HTR-8/SVneo (cell line): ENCODE results near the gene SLC25A34.
A peak's percentile ranks its signal among the peaks of the same experiment; 100 is the strongest.
"Not testable (repeated sequence)": the region's sequence is repeated elsewhere in the genome, so short reads cannot be mapped to it uniquely, and the experiment has no call there.

Experiments
- DNase-seq: peaks from one replicate; pipeline ENCODE4 v3.0.0; 2011; ENCODE audit warnings: low spot score, mixed read lengths; ENCODE audit not compliant: insufficient read length
- FAIRE-seq: peaks from 2 replicates; lab custom pipeline; 2011; peaks lifted over from hg19 to GRCh38; lab: Jason Lieb, UNC

Gene SLC25A34

DNA sequence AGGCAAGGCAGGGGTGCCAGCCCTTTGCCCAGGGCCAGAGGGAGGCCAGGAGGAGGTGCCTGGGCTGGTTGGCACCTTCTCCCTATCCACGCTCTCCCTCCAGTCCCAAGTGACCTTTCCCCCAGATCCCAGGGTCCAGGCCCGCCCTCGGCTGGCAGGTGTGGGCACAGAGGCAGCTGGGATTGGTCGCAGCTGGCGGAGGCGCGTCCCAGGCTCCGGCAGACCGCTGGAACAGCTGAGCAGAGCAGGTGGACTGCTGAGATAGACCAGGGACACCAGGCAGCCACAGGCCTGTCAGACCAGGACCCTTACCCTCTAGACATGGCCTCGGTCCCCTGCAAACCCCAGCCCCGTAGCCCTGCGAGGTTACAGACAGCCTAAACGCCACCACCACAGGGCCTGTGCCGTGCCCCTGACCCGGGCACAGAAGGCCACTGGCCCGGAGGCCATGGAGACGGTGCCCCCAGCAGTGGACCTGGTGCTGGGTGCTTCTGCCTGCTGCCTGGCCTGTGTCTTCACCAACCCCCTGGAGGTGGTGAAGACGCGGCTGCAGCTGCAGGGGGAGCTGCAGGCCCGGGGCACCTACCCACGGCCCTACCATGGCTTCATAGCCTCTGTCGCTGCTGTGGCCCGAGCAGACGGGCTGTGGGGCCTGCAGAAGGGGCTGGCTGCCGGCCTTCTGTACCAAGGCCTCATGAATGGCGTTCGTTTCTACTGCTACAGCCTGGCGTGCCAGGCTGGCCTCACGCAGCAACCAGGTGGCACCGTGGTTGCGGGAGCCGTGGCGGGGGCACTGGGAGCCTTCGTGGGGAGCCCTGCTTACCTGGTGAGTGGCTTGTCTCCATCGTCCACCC lies at the start of gene SLC25A34:
SLC25A34 (plus strand) TSS at position 221 of the 854 bp plus-strand sequence; CDS start at position 449, 228 bp downstream.
- DNase-seq, result no peak
- no peak for FAIRE-seq

GRCh38 chr1:15687446-15687845 lies 48.6 kb upstream of the SLC25A34 start:
- FAIRE-seq, result no peak
- DNase-seq, result no peak

DNA sequence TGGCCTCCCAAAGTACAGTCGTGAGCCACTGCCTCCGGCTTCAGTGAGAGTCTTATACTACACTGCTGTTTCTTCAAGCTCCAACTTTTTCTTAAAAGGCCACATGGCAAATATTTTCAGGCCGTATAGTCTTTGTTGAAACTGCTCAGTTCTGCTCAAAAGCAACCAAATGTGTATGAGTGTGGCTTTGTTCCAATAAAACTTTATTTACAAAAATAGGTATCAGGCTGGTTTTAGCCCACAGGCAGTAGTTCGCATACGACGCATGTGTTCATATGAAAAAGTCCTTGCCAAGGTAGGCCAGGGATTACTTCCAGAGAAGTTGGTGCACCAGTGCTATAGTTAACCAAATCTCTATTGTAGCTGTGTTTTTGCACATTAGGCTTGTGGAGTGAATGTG lies 45.7 kb upstream of the SLC25A34 start:
- no peak for FAIRE-seq
- DNase-seq, result no peak

- no peak for DNase-seq
- FAIRE-seq, result no peak
These were observed 44.5 kb upstream of the SLC25A34 start for GRCh38 chr1:15691434-15692032.

DNA sequence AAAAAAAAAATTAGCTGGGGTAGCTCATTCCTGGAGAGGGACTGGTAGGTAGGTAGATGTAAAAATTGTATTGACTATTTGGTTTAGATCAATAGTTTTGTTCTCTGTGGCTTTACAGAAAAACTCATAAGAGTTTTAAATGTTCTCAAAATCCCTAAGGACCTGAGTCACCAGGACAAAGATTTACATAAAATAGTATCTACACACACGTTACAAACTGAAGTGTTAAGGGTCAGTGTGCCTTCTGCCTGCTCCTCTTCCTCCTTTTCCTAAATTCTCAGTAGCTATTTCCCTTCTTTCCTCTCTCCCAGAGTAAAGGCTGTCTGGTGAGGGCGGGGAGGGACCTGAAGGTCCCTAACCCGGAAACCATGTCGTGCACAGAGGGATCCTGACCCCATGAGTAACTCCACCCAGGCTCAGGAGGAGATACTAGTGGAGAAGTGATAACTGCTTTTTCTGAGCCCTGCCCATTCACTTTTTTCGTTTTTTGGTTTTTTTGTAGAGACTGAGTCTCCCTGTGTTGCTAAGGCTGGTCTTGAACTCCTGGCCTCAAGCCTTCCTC lies 43.9 kb upstream of the SLC25A34 start:
- FAIRE-seq, result no peak
- DNase-seq, result no peak

DNA sequence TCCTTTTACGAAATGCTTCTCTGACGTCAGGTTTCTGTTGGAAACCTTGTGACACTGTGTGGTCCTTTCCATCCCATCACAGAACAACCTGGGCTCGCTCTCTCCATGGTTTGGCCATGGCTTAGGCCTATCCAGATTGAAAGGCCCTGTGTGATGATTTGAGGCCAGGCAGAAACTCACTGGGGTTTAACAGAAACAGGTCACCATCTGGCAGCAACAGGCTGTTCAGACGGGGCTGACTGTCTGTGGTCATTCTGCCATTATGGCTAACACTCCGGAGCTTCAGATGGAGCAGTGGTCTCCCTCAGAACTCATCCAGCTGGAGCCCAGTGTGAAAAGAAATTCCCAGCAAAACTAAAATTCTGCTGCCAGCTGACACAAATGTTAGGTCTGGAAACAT lies 42.7 kb upstream of the SLC25A34 start:
- no peak for FAIRE-seq

GRCh38 chr1:15696956-15697521 lies 39.0 kb upstream of the SLC25A34 start:
- FAIRE-seq (no peak), DNase-seq (no peak)

More for the DNA sequence above, 42.7 kb upstream of the SLC25A34 start:
- DNase-seq, result no peak

- FAIRE-seq (no peak), DNase-seq (no peak)
These were observed 37.9 kb upstream of the SLC25A34 start for GRCh38 chr1:15698201-15698600.

DNA sequence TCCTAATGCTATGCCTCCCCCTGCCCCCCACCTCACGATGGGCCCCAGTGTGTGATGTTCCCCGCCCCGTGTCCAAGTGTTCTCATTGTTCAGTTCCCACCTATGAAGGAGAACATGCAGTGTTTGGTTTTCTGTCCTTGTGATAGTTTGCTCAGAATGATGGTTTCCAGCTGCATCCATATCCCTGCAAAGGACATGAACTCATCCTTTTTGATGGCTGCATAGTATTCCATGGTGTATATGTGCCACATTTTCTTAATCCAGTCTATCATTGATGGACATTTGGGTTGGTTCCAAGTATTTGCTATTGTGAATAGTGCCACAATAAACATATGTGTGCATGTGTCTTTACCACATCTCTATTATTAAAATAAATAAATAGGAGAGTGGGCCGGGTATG lies 36.7 kb upstream of the SLC25A34 start:
- not testable (repeated sequence) for FAIRE-seq, DNase-seq

- FAIRE-seq, result no peak
- no peak for DNase-seq
These were observed 35.5 kb upstream of the SLC25A34 start for GRCh38 chr1:15700508-15700907.

DNA sequence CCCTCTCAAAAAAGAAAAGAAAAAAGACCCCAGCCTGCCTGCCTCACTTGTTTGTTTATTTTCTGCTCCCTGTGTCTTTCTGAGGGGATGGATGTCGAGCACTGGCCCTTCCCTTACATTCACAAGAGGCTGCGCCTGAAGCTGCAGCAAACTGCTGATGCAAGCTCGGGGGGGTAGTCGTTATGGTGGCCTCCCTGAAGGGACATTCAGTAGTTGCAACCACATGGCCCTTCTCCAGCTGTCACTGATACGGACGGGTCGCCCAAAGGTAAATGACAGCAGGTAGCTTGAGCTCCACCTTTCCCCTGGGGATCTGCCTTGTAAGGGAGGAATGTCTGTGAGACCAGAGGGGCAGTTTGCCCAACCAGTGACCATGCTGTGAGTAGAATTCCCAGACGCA lies 34.3 kb upstream of the SLC25A34 start:
- FAIRE-seq (no peak), DNase-seq (no peak)

- DNase-seq, result no peak
- FAIRE-seq, result no peak
These were observed 33.1 kb upstream of the SLC25A34 start for GRCh38 chr1:15702722-15703550.

DNA sequence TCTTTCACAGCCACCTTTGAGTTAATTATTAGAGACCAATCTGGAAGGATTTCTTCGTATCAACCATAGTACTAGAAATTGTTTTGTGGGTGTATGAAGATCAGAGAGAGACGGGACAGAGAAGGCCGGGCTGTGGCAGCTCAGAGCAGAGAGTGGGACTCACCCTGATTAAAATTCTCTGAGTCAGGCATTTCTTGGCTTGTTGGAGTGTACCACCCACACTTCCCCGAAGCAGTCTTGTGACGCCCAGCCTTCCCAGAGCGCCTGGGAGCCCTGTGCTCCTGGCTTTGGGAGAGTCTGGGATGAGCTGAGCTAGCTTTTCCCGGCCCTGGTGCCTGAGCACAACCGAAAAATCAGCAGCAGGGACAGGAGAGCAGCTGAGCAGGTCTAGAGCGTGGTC lies 32.5 kb upstream of the SLC25A34 start:
- FAIRE-seq (no peak), DNase-seq (peak; percentile 71)

- no peak for FAIRE-seq
These were observed 31.4 kb upstream of the SLC25A34 start for GRCh38 chr1:15704526-15705183.

GRCh38 chr1:15705184-15705566 lies 30.9 kb upstream of the SLC25A34 start:
- no peak for FAIRE-seq

More at GRCh38 chr1:15704526-15705183, 31.4 kb upstream of the SLC25A34 start:
- no peak for DNase-seq

DNA sequence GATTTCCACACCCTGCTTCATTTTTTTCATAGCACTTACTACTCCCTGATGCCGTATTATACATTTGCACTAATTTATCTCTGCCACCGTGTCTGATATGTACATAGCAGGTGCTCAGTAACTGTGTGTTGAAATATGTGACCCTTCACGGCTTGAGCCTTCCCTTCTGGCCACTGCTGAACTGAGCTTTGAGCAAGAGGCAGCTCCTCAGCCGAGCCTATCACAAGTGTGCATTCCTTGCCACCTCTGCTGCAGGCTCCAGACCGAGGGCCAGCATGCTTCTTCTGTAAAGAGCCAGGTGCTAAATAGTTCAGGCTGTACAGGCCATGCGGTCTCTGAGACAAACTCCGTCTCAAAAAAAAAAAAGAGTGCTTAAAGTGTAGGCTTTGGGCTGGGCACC lies 29.3 kb upstream of the SLC25A34 start:
- FAIRE-seq (no peak), DNase-seq (no peak)

More at GRCh38 chr1:15705184-15705566, 30.9 kb upstream of the SLC25A34 start:
- DNase-seq, result no peak

- DNase-seq, result no peak
- FAIRE-seq, result no peak
These were observed 28.7 kb upstream of the SLC25A34 start for GRCh38 chr1:15707239-15707925.

DNA sequence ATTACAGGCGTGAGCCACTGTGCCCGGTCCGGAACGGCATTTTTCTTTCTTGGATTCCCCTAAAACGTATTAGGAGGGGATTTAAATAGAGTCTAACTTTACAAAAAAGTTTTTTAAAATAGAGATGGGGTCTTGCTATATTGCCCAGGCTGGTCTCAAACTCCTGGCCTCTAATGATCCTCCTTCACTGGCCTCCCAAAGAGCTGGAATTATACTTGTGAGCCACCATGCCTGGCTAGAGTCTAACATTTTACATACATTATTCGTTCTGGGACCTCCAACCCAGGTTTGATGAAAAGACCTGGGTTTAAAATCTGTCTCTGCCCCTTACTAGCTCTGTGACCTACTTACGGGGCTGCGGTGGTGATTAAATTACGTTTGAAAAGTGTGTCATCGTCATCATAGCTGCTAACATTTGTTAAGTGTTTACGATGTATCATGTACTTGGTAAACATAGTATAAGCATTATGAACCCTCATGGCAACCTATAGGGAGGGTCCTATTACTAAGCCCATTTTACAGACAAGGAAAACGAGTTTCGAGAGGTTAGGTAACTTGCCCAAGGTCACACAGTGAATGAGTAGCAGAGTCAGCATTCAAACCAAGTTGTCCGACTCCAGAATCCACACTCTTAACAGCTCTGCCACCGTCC lies 27.4 kb upstream of the SLC25A34 start:
- DNase-seq, result no peak

More for the DNA sequence above, 27.4 kb upstream of the SLC25A34 start:
- no peak for FAIRE-seq
